ENCODE measurements around the gene MRPS18A. TPM values are rescaled to one million over a fixed set of nuclear protein-coding genes. Genes with fewer than 3 reads are reported as not detected.

Gene MRPS18A
- total RNA-seq, 1 experiment from 2014 or later, result 105 TPM

DNA sequence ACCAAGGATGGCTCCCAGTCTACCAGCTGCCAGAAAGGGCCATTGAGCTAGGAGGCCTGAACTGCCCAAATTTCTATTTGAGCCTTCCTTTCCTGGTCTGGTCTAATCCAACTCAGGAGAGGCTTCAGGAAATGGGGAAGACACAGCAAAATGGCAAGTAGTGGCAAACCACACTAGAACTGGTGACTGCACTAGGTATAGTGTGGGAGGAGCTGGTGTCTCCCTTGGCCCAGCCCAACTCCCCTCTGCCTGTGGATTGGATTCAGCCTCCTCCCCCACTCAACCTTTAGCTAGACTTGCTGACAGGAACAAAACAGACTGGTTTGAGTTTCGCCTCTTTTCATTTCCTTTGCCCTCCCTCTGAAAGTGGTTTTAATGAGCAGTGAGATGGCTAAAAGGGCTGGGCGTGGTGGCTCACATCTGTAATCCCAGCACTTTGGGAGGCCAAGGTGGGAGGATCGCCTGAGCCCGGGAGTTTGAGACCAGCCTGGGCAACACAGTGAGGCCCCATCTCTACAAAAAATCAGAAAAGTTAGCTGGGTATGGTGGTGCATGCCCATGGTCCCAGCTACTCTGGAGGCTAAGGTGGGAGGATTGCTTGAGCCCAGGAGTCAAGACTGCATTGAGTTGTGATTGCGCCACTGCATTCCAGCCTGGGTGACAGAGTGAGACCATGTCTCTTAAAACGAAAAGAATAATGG lies 17.5 kb downstream of the MRPS18A start:
- Histone ChIP-seq H3K27me3 (ENCODE audit: low read length) (no peaks in the 10 kb centered on the region), H3K9ac (ENCODE audit: low read length) (peak overlapping the region; percentile 6; the same call in 1 of the 2 replicates), H3K27ac (ENCODE audit: low read length) (peak overlapping the region; percentile 80), H3K9me2 (replicated peaks; ENCODE audit: low read length) (no peaks in the 10 kb centered on the region), H3K4me1 (ENCODE audit: insufficient read depth, low read length) (peaks cover 42% of the 10 kb centered on the region), H4K20me1 (ENCODE audit: low read length) (no peaks in the 10 kb centered on the region), H3K4me2 (ENCODE audit: low read length) (peak overlapping the region; percentile 35), H3F3A (ENCODE audit: low read length, unreplicated experiment) (no peaks in the 10 kb centered on the region), H3K4me3 (ENCODE audit: low read length) (no peak overlapping the region), H3K9me3 (ENCODE audit: low read length) (no peaks in the 10 kb centered on the region), H2AFZ (ENCODE audit: low read length) (no peak overlapping the region), H3K36me3 (ENCODE audit: low read depth, low read length) (peaks cover 19% of the 10 kb centered on the region), H3K79me2 (ENCODE audit: low read length) (no peaks in the 10 kb centered on the region)
- intact Hi-C loops (cut with micrococcal nuclease), result loop anchor here (5.0 to 10.0 kb wide), 2 partner anchors 55 to 82 kb away; no protein-coding TSS in a partner anchor
- POLR2A ChIA-PET (ENCODE audit: unreplicated experiment), result no interaction called here
- TF ChIP-seq, protein P1, sequence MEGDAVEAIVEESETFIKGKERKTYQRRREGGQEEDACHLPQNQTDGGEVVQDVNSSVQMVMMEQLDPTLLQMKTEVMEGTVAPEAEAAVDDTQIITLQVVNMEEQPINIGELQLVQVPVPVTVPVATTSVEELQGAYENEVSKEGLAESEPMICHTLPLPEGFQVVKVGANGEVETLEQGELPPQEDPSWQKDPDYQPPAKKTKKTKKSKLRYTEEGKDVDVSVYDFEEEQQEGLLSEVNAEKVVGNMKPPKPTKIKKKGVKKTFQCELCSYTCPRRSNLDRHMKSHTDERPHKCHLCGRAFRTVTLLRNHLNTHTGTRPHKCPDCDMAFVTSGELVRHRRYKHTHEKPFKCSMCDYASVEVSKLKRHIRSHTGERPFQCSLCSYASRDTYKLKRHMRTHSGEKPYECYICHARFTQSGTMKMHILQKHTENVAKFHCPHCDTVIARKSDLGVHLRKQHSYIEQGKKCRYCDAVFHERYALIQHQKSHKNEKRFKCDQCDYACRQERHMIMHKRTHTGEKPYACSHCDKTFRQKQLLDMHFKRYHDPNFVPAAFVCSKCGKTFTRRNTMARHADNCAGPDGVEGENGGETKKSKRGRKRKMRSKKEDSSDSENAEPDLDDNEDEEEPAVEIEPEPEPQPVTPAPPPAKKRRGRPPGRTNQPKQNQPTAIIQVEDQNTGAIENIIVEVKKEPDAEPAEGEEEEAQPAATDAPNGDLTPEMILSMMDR (conservative IDR thresholded peaks at IDR 0.05; ENCODE audit: low read depth, low read length), result no peak
- TF ChIP-seq EZH2 (IDR thresholded peaks at IDR 0.05; ENCODE audit: low read length, unreplicated experiment) (no peak), EZH2phosphoT487 (IDR thresholded peaks at IDR 0.05; ENCODE audit: borderline replicate concordance, low read length) (no peak)
- BruUV-seq (replicated peaks), result no TSS peak
- CTCF ChIA-PET, result interaction anchor here (0.5 to 1.1 kb wide), 3 partner anchors 100 to 103 kb away, joined by 3 to 5 read pairs (median 3); partner anchors contain the start of gene VEGFA
- peak; percentile 77 for DNase-seq
- no peak for ATAC-seq

- Histone ChIP-seq H2AFZ (ENCODE audit: low read length) (no peak overlapping the region), H3K27me3 (ENCODE audit: low read length) (no peaks in the 10 kb centered on the region), H3K27ac (ENCODE audit: low read length) (peak overlapping the region; percentile 80), H3K9me3 (ENCODE audit: low read length) (no peaks in the 10 kb centered on the region), H3K9ac (ENCODE audit: low read length) (no peak overlapping the region; the same call in 1 of the 2 replicates), H4K20me1 (ENCODE audit: low read length) (no peaks in the 10 kb centered on the region), H3K36me3 (ENCODE audit: low read depth, low read length) (peaks cover 13% of the 10 kb centered on the region), H3K79me2 (ENCODE audit: low read length) (no peaks in the 10 kb centered on the region), H3F3A (ENCODE audit: low read length, unreplicated experiment) (no peaks in the 10 kb centered on the region), H3K4me1 (ENCODE audit: insufficient read depth, low read length) (peaks cover 46% of the 10 kb centered on the region), H3K9me2 (replicated peaks; ENCODE audit: low read length) (no peaks in the 10 kb centered on the region), H3K4me3 (ENCODE audit: low read length) (no peak overlapping the region), H3K4me2 (ENCODE audit: low read length) (peak overlapping the region; percentile 35)
- TF ChIP-seq EZH2 (IDR thresholded peaks at IDR 0.05; ENCODE audit: low read length, unreplicated experiment), result no peak
- no peak for TF ChIP-seq EZH2phosphoT487 (IDR thresholded peaks at IDR 0.05; ENCODE audit: borderline replicate concordance, low read length)
- ATAC-seq (no peak), DNase-seq (no peak)
- BruUV-seq (replicated peaks), result no TSS peak
- intact Hi-C loops (cut with micrococcal nuclease), result loop anchor here (5.0 to 10.0 kb wide), 2 partner anchors 56 to 83 kb away; no protein-coding TSS in a partner anchor
- CTCF ChIA-PET, result interaction anchor here (1.1 kb wide), 1 partner anchor 104 kb away, joined by 3 read pairs; no protein-coding TSS in a partner anchor
- POLR2A ChIA-PET (ENCODE audit: unreplicated experiment), result no interaction called here
These were observed 18.3 kb downstream of the MRPS18A start for GRCh38 chr6:43669050-43669921.

Measured in PC-3 (cell line).